ENCODE data around the gene GPR176.

Gene GPR176

GRCh38 chr15:39819533-39819932, 100.5 kb downstream of the GPR176 start:
- TF ChIP-seq, protein P1, sequence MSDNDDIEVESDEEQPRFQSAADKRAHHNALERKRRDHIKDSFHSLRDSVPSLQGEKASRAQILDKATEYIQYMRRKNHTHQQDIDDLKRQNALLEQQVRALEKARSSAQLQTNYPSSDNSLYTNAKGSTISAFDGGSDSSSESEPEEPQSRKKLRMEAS (IDR thresholded peaks at IDR 0.05) = no peak
- TF ChIP-seq TCF12 (IDR thresholded peaks at IDR 0.05; ENCODE audit: low read depth) (no peak), NFIC (IDR thresholded peaks at IDR 0.05) (no peak), REST (IDR thresholded peaks at IDR 0.05; ENCODE audit: low read depth) (no peak), TEAD4 (IDR thresholded peaks at IDR 0.05) (no peak), EP300 (IDR thresholded peaks at IDR 0.05; ENCODE audit: borderline replicate concordance) (no peak), CREB1 (IDR thresholded peaks at IDR 0.05; ENCODE audit: low read depth) (no peak)

GRCh38 chr15:39817892-39818291, 102.2 kb downstream of the GPR176 start:
- TF ChIP-seq YY1 (IDR thresholded peaks at IDR 0.05; ENCODE audit: low read depth) = no peak
- TF ChIP-seq, protein P1 (IDR thresholded peaks at IDR 0.05) = no peak
- no peak for TF ChIP-seq TEAD4 (IDR thresholded peaks at IDR 0.05)
- no peak for TF ChIP-seq TAF1 (IDR thresholded peaks at IDR 0.05; ENCODE audit: low read depth)
- no peak for TF ChIP-seq CEBPB (IDR thresholded peaks at IDR 0.05)
- TF ChIP-seq FOXM1 (IDR thresholded peaks at IDR 0.05; ENCODE audit: borderline replicate concordance, low read depth) = no peak
- no peak for TF ChIP-seq USF1 (IDR thresholded peaks at IDR 0.05)
- no peak for TF ChIP-seq REST (IDR thresholded peaks at IDR 0.05; ENCODE audit: low read depth)
- no peak for TF ChIP-seq ZBTB7A (IDR thresholded peaks at IDR 0.05; ENCODE audit: low read depth)
- no peak for TF ChIP-seq TCF12 (IDR thresholded peaks at IDR 0.05; ENCODE audit: low read depth)
- no peak for TF ChIP-seq CREB1 (IDR thresholded peaks at IDR 0.05; ENCODE audit: low read depth)
- no peak for TF ChIP-seq EP300 (IDR thresholded peaks at IDR 0.05; ENCODE audit: borderline replicate concordance)
- no peak for TF ChIP-seq RAD21 (IDR thresholded peaks at IDR 0.05; ENCODE audit: low read depth)
- no peak for TF ChIP-seq NFIC (IDR thresholded peaks at IDR 0.05)
- no peak for TF ChIP-seq EGR1 (IDR thresholded peaks at IDR 0.05)

DNA sequence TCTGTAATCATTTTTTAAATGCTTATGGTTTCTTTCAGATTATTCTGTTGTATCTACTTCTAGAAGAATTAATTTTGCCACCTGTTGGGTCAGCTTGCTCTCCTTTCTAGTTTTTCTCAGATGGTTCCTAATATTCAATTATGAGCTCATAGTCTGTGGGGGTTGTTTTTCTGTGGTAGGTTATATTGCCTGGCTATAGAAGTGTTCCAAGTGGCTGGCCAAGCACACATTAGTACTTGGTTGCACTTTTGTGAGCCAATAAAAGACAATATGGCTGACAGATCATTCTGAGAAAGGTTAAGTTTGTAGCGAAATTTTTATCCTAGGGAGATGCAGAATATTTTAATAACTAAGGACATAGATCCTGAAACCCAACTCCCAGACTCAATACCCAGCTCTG, 105.6 kb downstream of the GPR176 start:
- TF ChIP-seq USF1 (IDR thresholded peaks at IDR 0.05) (no peak), RAD21 (IDR thresholded peaks at IDR 0.05; ENCODE audit: low read depth) (no peak), TEAD4 (IDR thresholded peaks at IDR 0.05) (no peak), CEBPB (IDR thresholded peaks at IDR 0.05) (no peak), NFIC (IDR thresholded peaks at IDR 0.05) (no peak), REST (IDR thresholded peaks at IDR 0.05; ENCODE audit: low read depth) (no peak), CREB1 (IDR thresholded peaks at IDR 0.05; ENCODE audit: low read depth) (no peak), YY1 (IDR thresholded peaks at IDR 0.05; ENCODE audit: low read depth) (no peak), FOXM1 (IDR thresholded peaks at IDR 0.05; ENCODE audit: borderline replicate concordance, low read depth) (no peak), EP300 (IDR thresholded peaks at IDR 0.05; ENCODE audit: borderline replicate concordance) (no peak), TCF12 (IDR thresholded peaks at IDR 0.05; ENCODE audit: low read depth) (no peak), EGR1 (IDR thresholded peaks at IDR 0.05) (no peak), TAF1 (IDR thresholded peaks at IDR 0.05; ENCODE audit: low read depth) (no peak), ZBTB7A (IDR thresholded peaks at IDR 0.05; ENCODE audit: low read depth) (no peak)
- TF ChIP-seq, protein P1 (IDR thresholded peaks at IDR 0.05) = no peak

GRCh38 chr15:39808909-39809308, 111.2 kb downstream of the GPR176 start:
- TF ChIP-seq EGR1 (IDR thresholded peaks at IDR 0.05) (no peak), REST (IDR thresholded peaks at IDR 0.05; ENCODE audit: low read depth) (no peak), TCF12 (IDR thresholded peaks at IDR 0.05; ENCODE audit: low read depth) (no peak), CEBPB (IDR thresholded peaks at IDR 0.05) (no peak), FOXM1 (IDR thresholded peaks at IDR 0.05; ENCODE audit: borderline replicate concordance, low read depth) (no peak), USF1 (IDR thresholded peaks at IDR 0.05) (no peak), NFIC (IDR thresholded peaks at IDR 0.05) (no peak), TAF1 (IDR thresholded peaks at IDR 0.05; ENCODE audit: low read depth) (no peak), TEAD4 (IDR thresholded peaks at IDR 0.05) (no peak), EP300 (IDR thresholded peaks at IDR 0.05; ENCODE audit: borderline replicate concordance) (no peak), YY1 (IDR thresholded peaks at IDR 0.05; ENCODE audit: low read depth) (no peak), RAD21 (IDR thresholded peaks at IDR 0.05; ENCODE audit: low read depth) (no peak), ZBTB7A (IDR thresholded peaks at IDR 0.05; ENCODE audit: low read depth) (no peak), CREB1 (IDR thresholded peaks at IDR 0.05; ENCODE audit: low read depth) (no peak)
- TF ChIP-seq, protein P1 (IDR thresholded peaks at IDR 0.05) = no peak

Data from Ishikawa (cell line).